Subcutaneous adipose tissue (tissue), 4 donors: ENCODE measurements around the gene AGAP1. TPM values are rescaled to one million over a fixed set of nuclear protein-coding genes. Genes with fewer than 3 reads are reported as not detected.

Experiments used
- total RNA-seq, 4 donors: library from RNA; depleted of rRNA; stranded (reverse); fragments of >200 nt; gene quantifications; one replicate each; pipeline ENCODE4 v1.1.0, GENCODE V29; 2016
- TF ChIP-seq, protein P1 (sequence below): fragments of 450-650 bp; IDR thresholded peaks from one replicate; pipeline ENCODE4 v1.5.1; 2016; ENCODE audit warnings: low read depth, mild to moderate bottlenecking, control low read depth, antibody characterized with exemption, moderate library complexity

The AGAP1 gene
- total RNA-seq, 4 donors from 2014 or later, result 13.6 to 26.3 (median 23.6) TPM

DNA sequence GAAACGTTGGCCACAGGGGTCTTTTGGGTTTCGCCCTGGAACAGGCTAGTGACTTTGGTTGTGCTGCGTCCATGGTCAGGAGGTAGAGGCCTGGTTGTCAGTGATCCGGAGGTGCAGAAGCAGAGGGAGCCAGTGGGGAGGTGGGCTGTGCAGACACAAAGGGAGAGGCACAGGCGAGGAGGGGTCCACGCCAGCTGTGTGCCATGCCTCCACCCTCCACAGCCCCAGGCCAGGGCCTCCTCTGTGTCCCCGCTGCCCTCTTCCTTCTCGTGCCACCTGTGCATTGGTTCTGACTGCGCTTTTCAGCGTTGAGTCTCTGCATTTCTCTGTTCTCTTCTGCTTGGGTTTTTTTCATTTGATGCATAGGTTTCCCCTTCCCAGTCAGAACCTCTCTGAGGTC, 553.3 kb downstream of the AGAP1 start:
- TF ChIP-seq, protein P1, sequence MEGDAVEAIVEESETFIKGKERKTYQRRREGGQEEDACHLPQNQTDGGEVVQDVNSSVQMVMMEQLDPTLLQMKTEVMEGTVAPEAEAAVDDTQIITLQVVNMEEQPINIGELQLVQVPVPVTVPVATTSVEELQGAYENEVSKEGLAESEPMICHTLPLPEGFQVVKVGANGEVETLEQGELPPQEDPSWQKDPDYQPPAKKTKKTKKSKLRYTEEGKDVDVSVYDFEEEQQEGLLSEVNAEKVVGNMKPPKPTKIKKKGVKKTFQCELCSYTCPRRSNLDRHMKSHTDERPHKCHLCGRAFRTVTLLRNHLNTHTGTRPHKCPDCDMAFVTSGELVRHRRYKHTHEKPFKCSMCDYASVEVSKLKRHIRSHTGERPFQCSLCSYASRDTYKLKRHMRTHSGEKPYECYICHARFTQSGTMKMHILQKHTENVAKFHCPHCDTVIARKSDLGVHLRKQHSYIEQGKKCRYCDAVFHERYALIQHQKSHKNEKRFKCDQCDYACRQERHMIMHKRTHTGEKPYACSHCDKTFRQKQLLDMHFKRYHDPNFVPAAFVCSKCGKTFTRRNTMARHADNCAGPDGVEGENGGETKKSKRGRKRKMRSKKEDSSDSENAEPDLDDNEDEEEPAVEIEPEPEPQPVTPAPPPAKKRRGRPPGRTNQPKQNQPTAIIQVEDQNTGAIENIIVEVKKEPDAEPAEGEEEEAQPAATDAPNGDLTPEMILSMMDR, result no peak

DNA sequence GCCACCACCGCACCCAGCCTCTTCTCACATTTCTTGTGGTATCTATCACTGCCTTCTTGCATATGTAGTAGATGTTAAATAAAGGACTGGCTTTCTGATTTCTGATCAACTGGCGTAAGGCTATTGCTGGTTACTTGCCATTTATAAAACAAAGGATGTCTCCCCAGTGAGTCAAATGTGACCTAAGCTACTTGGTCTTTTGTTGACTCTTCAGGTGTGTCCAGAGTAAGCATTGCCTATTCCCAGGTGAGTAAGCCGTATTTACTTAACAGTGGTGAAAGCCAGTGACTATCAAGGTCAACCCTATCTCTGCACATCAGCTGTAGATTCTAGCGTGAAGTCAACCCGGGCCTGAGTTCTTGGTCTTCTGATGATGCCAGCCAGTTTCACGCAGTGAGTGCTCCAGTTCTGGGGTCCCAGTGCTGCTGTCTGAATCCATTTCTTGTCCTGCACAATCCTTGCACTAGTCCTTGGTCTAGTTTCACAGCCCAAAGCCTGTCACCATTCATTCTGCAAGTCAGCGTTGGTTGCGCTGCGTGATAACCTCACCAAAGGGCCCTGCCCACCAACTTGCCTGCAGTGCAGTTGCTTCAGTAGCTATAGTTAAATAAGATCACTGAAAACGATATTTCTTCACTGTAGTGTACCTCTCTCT, 554.2 kb downstream of the AGAP1 start:
- TF ChIP-seq, protein P1, result no peak

DNA sequence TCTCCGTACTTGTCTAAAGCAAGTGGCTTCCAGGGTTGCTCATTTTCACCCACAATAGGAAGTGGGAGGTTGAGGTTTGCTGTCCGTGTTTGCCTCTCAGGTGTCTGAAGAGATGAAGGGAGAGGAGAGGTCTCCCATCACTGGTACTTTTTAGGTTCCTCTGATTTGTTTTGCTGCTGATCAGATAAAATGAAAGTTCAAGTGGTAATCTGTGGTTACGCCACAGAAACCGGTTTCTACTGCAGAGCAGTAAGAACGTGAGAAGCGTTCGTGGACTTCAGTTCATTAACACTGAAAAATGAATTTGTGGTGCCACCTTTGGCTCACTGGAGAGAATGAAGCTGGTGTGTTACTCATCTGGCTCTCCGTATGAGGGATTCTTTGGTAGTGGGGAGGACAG, 556.1 kb downstream of the AGAP1 start:
- TF ChIP-seq, protein P1, result no peak

DNA sequence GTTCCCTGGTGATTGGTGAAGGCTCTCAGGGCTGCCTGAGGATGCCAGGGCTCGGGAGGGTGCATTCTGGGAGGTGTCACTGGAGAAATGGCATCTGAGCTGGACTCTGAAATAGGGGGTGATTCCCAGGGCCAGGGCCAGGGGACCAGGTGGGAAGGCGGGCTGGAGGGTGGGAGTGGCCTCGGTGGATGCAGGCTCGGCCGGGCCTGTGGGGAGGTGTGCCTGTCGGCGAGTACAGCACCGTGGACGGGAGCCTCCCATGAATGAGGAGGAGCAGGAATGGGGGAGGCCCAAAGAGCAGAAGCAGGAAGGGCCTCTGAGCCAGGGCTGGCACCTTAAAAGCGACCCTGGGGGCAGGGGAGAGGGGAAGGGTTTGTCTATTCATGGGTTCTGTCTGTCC, 557.5 kb downstream of the AGAP1 start:
- TF ChIP-seq, protein P1, result no peak

DNA sequence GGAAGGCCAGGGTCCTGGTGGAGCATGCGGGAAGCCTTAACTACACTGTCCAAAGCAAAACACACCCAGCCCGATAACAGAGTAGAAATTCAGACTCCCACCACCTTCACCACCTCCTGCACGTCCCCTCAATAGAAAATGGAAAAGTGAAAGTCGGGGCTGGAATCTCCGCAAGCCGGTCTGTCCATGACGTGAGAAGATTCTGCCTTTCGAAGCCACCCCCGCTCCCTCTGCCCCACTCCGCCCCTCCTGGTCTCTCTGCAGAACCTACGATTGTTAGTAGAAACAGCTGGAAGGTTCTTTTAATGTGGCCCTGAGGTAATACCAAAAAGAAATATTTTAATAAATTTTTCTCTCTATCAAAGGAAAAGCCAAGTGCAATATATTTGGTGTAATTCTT, 558.0 kb downstream of the AGAP1 start:
- TF ChIP-seq, protein P1, result no peak

DNA sequence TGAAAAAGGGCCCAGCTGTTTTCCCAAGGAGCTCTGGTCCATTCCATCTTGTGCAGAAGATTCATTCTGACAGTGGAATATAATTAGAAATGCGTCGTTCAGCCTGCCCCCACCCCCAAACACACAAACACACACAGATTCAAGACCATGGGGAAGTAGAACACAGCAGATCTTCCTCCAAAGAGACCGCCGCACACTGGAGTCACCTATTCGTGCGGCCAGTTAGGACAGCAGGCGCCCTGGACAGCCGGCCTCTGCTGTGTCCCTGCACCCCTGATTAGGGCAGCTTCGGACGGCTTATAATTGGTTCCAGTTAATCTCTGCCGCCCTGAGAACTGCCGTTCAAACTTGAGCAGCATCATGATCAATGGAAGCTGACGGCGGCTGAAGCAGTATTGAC, 558.4 kb downstream of the AGAP1 start:
- TF ChIP-seq, protein P1, result no peak

DNA sequence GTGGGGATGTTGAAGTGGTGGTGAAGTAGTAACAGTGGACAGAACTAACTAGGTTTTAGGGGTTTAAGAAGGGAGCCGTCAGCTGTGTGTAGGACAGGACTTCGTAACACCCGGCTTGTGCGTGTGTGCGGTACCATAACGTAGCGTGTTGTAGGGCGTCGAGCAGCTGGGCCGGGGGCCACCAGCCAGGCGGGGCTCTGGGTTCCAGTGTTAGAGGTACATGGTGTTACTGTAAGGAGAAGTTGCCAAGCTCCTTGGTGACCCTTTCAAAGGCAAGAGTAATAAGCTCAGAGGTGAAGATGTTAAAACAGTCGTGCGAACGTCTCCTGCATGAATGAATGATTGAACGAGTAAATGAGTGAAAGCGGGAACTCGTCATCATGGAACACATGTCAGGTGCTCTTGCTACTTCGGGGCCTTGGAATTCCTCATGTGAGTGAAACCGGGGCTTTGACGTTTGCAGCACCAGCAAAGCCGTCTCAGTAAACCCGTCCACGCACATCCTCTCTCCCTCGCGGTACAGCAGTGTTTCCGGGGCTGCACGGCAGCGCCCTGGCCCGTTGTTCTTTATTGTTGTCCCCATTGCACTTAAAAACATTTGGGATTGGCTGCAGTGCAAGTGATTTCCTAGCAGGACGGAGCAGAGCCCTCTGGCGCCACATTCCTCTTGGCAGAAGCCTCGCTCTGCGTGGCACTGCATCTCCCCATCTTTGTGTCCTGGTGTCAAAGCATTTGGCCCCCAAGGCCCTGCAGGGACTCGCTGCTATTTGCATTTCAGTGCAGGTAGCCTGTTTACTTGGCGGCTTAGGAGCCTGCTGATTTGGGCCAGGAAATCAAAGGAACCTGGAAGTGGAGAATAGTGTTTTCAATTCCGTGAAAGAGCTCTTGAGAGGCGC, 559.3 kb downstream of the AGAP1 start:
- TF ChIP-seq, protein P1, result no peak
